Eye (tissue), 1 donor: Measurements from ENCODE around the gene THAP2.
A peak's percentile ranks its signal among the peaks of the same experiment; 100 is the strongest.
"Not testable (repeated sequence)": the region's sequence is repeated elsewhere in the genome, so short reads cannot be mapped to it uniquely, and the experiment has no call there.

Experiments
- DNase-seq: peaks from one replicate; pipeline ENCODE4 v3.0.0-alpha.2; 2015

The THAP2 gene

DNA sequence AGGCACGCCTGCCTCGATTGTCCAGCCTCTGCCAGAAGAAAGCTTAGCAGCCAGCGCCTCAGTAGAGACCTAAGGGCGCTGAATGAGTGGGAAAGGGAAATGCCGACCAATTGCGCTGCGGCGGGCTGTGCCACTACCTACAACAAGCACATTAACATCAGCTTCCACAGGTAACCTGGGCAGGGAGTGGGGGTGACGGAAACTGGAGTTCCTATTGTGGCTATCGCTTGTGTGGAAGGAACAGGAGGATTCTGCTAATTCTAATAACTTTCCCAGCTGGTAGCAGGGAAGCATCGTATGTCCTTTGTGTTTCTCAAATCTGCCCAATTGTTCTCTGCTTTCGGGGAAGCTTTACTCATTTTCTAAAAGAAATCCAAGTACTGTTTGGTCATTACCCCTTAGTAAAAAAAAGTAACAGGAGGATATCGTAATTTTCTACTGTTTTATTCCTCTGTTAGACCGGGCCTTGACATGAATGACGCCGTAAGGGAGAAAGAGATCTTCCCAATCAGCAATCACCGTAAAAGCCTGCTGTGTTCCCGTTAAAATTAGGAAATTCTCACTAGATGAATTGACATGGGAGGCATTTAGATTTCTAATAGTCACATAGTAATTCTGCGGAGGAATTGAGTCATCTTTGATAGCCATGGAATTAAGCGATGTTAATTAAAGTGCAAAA, 449 bp downstream of the THAP2 start:
- DNase-seq: no peak

DNA sequence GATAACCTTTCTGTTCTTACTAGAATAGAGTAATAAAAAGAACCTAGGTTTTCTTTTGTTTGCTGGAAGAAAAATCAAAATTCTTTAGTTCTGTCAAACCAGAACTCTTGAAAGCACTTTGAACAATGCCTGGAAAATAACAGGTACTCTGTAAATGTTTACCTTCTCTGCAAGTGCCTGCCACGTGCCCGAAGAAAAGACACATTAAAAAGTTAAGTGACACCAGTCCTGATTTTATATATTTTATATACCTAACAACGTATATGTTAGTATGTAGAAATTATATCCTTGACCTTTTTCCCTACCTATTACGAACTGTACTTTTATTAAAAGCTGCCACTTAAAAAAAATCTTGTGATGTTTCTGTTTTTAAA, 976 bp downstream of the THAP2 start:
- no peak for DNase-seq

GRCh38 chr12:71666259-71666658, 2.2 kb downstream of the THAP2 start:
- DNase-seq: no peak

GRCh38 chr12:71671311-71671710, 7.2 kb downstream of the THAP2 start:
- no peak for DNase-seq

GRCh38 chr12:71671816-71672215, 7.7 kb downstream of the THAP2 start:
- DNase-seq: no peak

- no peak for DNase-seq
Measured at GRCh38 chr12:71682466-71682865, 18.4 kb downstream of the THAP2 start.

DNA sequence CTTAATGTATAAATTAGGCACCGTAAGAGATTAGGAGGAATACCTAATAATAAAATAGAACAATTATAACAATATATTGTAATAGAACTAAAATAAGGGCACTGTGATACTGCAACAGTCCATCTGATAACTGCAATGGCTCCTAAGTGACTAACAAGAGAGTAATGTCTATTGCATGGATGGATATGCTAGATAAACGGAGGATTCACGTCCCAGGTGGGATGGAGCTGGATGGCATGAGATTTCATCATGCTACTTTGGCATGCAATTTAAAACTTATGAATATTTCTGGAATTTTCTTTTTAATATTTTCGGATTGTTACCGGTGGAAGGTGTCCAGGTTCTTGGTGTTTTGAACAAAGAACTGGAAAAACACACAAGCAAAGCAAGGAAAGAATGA, 19.5 kb downstream of the THAP2 start:
- DNase-seq: no peak

- DNase-seq: no peak
Measured at GRCh38 chr12:71684081-71684480, 20.0 kb downstream of the THAP2 start.

DNA sequence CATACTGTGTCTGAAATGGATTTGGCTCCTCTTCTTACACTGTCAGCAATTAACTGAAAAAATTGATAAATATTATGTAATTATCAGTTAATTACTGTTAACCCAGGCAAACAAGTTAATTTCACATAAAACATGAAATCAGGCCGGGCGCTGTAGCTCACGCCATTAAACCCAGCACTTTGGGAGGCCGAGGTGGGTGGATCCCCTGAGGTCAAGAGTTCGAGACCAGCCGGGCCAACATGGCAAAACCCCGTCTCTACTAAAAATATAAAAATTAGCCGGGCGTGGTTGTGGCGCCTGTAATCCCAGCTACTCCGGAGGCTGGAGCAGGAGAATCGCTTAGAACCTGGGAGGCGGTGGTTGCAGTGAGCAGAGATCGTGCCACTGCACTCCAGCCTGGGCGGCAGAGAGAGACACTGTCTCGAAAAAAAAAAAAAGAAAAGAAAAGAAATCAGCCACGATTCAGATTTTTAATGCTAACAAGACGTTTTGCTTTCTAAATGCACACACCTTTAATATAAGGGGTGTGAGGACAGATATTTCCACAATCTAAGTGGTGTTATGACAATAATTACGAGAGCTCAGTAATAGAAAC, 21.3 kb downstream of the THAP2 start:
- no peak for DNase-seq

- DNase-seq: peak; percentile 95
Measured at GRCh38 chr12:71685914-71686657, 22.0 kb downstream of the THAP2 start, which contains the start of gene TMEM19. TMEM19 (plus strand) TSS chr12:71686082; CDS start chr12:71686681, 599 bp downstream.

- DNase-seq: no peak
Measured at GRCh38 chr12:71686658-71687025, 22.5 kb downstream of the THAP2 start.

GRCh38 chr12:71687172-71687571, 23.1 kb downstream of the THAP2 start:
- not testable (repeated sequence) for DNase-seq

DNA sequence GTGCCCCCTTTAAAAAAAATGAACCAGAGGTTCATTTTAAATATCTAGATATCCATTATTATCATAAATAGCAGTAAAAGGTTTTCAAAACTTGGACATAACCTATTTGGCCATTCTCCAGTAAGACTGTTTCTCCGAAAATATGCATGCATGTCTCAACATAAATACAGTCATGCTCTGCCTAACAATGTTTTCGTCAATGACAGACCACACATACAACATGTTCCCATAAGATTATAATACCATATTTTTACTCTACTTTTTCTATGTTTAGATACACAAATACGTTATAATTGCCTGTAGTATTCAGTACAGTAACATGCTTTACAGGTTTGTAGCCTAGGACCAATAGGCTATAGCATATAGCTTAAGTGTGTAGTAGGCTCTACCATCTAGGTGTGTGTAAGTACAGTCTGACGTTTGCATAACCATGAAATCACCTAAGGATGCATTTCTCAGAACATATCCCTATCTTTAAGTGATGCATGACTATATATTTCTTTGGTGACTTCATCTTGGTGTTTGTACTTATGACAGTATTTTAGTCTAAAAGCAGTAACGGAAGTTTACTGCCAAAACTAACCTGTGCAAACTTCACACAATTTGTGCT, 25.0 kb downstream of the THAP2 start:
- no peak for DNase-seq

- DNase-seq: no peak
Measured at GRCh38 chr12:71691504-71692129, 27.5 kb downstream of the THAP2 start.

- no peak for DNase-seq
Measured at GRCh38 chr12:71693126-71693525, 29.0 kb downstream of the THAP2 start.

- not testable (repeated sequence) for DNase-seq
Measured at GRCh38 chr12:71693651-71694050, 29.6 kb downstream of the THAP2 start.

GRCh38 chr12:71694099-71694820, 30.2 kb downstream of the THAP2 start:
- no peak for DNase-seq

- no peak for DNase-seq
Measured at GRCh38 chr12:71695782-71696181, 31.7 kb downstream of the THAP2 start.

DNA sequence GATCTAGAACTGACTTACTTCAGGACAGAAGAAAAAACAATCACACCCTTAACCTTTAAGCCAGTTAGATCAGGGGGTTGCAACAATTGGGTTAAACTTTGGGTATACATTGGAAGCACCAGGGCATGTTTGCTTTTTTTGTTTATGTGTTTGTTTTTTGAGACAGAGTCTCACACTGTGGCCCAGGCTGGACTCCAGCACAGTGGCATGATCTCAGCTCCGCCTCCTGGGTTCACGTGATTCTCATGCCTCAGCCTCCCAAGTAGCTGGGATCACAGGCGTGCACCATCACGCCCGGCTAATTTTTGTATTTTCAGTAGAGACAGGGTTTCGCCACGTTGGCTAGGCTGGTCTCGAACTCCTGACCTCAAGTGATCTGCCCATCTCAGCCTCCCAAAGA, 38.1 kb downstream of the THAP2 start:
- DNase-seq: not testable (repeated sequence)

GRCh38 chr12:71702590-71702989, 38.5 kb downstream of the THAP2 start:
- no peak for DNase-seq

- DNase-seq: peak; percentile 80
Measured at GRCh38 chr12:71703206-71703605, 39.1 kb downstream of the THAP2 start.

GRCh38 chr12:71704920-71705319, 40.8 kb downstream of the THAP2 start:
- DNase-seq: no peak

DNA sequence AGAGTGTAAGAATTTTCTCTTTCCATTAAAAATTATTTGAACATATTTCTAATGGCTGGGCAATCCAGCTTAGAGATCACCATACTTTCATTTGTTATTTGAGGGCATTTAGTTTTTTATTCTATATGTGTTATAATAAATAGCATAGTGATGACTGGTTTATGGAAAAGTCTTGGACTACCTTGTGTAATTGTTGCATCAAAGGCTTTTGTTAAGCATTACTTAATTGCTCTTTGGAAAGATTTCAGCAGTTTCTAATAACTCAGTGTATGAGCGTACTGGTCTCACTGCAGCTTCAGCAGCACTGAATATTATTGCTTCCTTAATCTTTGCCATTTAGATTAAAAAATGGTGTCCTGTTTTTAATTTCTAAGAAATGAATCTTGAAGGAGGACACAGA, 44.6 kb downstream of the THAP2 start:
- DNase-seq: no peak
